GM12875 (cell line): Measurements from ENCODE around the gene PCGF3.
"Not testable (repeated sequence)": the region's sequence is repeated elsewhere in the genome, so short reads cannot be mapped to it uniquely, and the experiment has no call there.

Experiments
- H3K4me3 ChIP-seq: one replicate; pipeline ENCODE4 v1.5.1; 2011; ENCODE audit warnings: low read depth, low read length, control low read depth
- TF ChIP-seq, protein P1 (sequence below): IDR thresholded peaks from 2 replicates; pipeline ENCODE4 v1.5.1; 2011; ENCODE audit warnings: low read depth, mild to moderate bottlenecking, control low read depth, inconsistent platforms, low read length, moderate library complexity, borderline replicate concordance; ENCODE audit not compliant: insufficient read depth

The PCGF3 gene

GRCh38 chr4:794900-795725 is 89.5 kb downstream of the PCGF3 start:
- no peak overlapping the region for H3K4me3 ChIP-seq
- TF ChIP-seq, protein P1, sequence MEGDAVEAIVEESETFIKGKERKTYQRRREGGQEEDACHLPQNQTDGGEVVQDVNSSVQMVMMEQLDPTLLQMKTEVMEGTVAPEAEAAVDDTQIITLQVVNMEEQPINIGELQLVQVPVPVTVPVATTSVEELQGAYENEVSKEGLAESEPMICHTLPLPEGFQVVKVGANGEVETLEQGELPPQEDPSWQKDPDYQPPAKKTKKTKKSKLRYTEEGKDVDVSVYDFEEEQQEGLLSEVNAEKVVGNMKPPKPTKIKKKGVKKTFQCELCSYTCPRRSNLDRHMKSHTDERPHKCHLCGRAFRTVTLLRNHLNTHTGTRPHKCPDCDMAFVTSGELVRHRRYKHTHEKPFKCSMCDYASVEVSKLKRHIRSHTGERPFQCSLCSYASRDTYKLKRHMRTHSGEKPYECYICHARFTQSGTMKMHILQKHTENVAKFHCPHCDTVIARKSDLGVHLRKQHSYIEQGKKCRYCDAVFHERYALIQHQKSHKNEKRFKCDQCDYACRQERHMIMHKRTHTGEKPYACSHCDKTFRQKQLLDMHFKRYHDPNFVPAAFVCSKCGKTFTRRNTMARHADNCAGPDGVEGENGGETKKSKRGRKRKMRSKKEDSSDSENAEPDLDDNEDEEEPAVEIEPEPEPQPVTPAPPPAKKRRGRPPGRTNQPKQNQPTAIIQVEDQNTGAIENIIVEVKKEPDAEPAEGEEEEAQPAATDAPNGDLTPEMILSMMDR: no peak

GRCh38 chr4:795726-796119 is 90.1 kb downstream of the PCGF3 start:
- H3K4me3 ChIP-seq: no peak overlapping the region
- TF ChIP-seq, protein P1: no peak

DNA sequence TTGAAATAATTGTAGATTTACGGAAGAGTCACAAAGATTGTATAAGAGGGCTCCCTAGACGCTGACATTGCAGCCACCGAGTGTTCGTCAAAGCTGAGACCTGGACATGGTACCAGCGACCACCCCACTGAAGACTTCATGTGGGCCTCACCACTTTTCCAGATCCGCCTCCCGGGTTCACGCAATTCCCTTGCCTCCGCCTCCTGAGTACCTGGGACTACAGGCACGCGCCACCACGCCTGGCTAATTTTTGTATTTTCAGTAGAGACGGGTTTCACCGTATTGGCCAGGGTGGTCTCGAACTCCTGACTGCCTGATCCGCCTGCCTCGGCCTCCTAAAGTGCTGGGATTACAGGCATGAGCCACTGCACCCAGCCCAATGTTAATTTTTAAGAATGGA is 90.6 kb downstream of the PCGF3 start:
- no peak overlapping the region for H3K4me3 ChIP-seq
- TF ChIP-seq, protein P1: no peak

GRCh38 chr4:797066-797465 is 91.4 kb downstream of the PCGF3 start:
- H3K4me3 ChIP-seq: no peak overlapping the region
- TF ChIP-seq, protein P1: no peak

- TF ChIP-seq, protein P1: no peak
- no peak overlapping the region for H3K4me3 ChIP-seq
Observed at GRCh38 chr4:801436-802124, 95.9 kb downstream of the PCGF3 start.

- no peak overlapping the region for H3K4me3 ChIP-seq
- TF ChIP-seq, protein P1: no peak
Observed at GRCh38 chr4:803884-804283, 98.3 kb downstream of the PCGF3 start.

GRCh38 chr4:804804-805203 is 99.2 kb downstream of the PCGF3 start:
- TF ChIP-seq, protein P1: no peak
- H3K4me3 ChIP-seq: no peak overlapping the region

- not testable (repeated sequence) for H3K4me3 ChIP-seq
Observed at GRCh38 chr4:806979-807378, 101.3 kb downstream of the PCGF3 start.
